GM23338 (cell line): ENCODE results near the gene AACS. TPM values are rescaled to one million over a fixed set of nuclear protein-coding genes. Genes with fewer than 3 reads are reported as not detected.

ENCODE experiments used
- ATAC-seq: fragments of 200-7000 bp; cut with Tn5 transposase; 3 replicates; pipeline ENCODE4 v1.9.1; 2020
- DNase-seq: peaks from one replicate; pipeline ENCODE4 v3.0.0-alpha.2; 2015; ENCODE audit warnings: low spot score
- H2AFZ ChIP-seq: fragments of 200-600 bp; sonication (generic); 2 replicates; pipeline ENCODE4 v1.8.0; 2016; ENCODE audit warnings: antibody characterized with exemption, mild to moderate bottlenecking, moderate library complexity
- H3F3A ChIP-seq: fragments of 200-600 bp; sonication (generic); replicated peaks from 2 replicates; pipeline ENCODE4 v1.8.0; 2017; ENCODE audit warnings: antibody characterized with exemption, mixed run types, low read depth
- H3K27ac ChIP-seq: fragments of 200-600 bp; sonication (generic); 2 replicates; pipeline ENCODE4 v1.6.1; 2016; ENCODE audit warnings: low read depth
- H3K27me3 ChIP-seq: fragments of 200-600 bp; sonication (generic); 2 replicates; pipeline ENCODE4 v1.8.0; 2016; ENCODE audit warnings: mild to moderate bottlenecking, mixed run types, moderate library complexity; ENCODE audit not compliant: insufficient read depth
- H3K36me3 ChIP-seq: fragments of 200-600 bp; sonication (generic); 2 replicates; pipeline ENCODE4 v1.8.0; 2016; ENCODE audit warnings: mild to moderate bottlenecking; ENCODE audit not compliant: insufficient read depth
- H3K4me1 ChIP-seq: fragments of 200-600 bp; sonication (generic); 2 replicates; pipeline ENCODE4 v1.8.0; 2016; ENCODE audit warnings: mild to moderate bottlenecking, moderate library complexity; ENCODE audit not compliant: insufficient read depth
- H3K4me2 ChIP-seq: fragments of 200-600 bp; sonication (generic); 2 replicates; pipeline ENCODE4 v1.7.1; 2017; ENCODE audit warnings: mixed run types
- H3K4me3 ChIP-seq: fragments of 200-600 bp; sonication (generic); 2 replicates; pipeline ENCODE4 v1.6.1; 2016; ENCODE audit warnings: mixed run types
- H3K79me2 ChIP-seq: fragments of 200-600 bp; sonication (generic); replicated peaks from 2 replicates; pipeline ENCODE4 v1.8.0; 2017; ENCODE audit warnings: mild to moderate bottlenecking; ENCODE audit not compliant: insufficient read depth
- H3K9me2 ChIP-seq: fragments of 200-600 bp; sonication (generic); 2 replicates; pipeline ENCODE4 v1.8.0; 2017; ENCODE audit not compliant: insufficient read depth
- H4K20me1 ChIP-seq: fragments of 200-600 bp; sonication (generic); replicated peaks from 2 replicates; pipeline ENCODE4 v1.8.0; 2017; ENCODE audit warnings: mild to moderate bottlenecking; ENCODE audit not compliant: insufficient read depth
- H3K27ac Mint-ChIP-seq: 2 replicates; pipeline ENCODE4 v1.8.0; 2020; ENCODE audit warnings: inconsistent platforms, mild to moderate bottlenecking, moderate library complexity, mixed read lengths
- H3K27me3 Mint-ChIP-seq: 3 replicates; pipeline ENCODE4 v1.8.0; 2022; ENCODE audit warnings: low read depth, mild to moderate bottlenecking, moderate library complexity, mixed read lengths, inconsistent platforms; ENCODE audit not compliant: insufficient read depth, poor library complexity
- H3K36me3 Mint-ChIP-seq: 3 replicates; pipeline ENCODE4 v1.8.0; 2021; ENCODE audit warnings: low read depth, mild to moderate bottlenecking, inconsistent platforms, moderate library complexity, mixed read lengths
- H3K4me1 Mint-ChIP-seq: 3 replicates; pipeline ENCODE4 v1.8.0; 2020; ENCODE audit warnings: mild to moderate bottlenecking, inconsistent platforms, mixed read lengths
- H3K4me3 Mint-ChIP-seq: 3 replicates; pipeline ENCODE4 v1.8.0; 2021; ENCODE audit warnings: moderate library complexity, mild to moderate bottlenecking, inconsistent platforms, mixed read lengths
- H3K9me3 Mint-ChIP-seq: 3 replicates; pipeline ENCODE4 v1.8.0; 2020; ENCODE audit warnings: moderate library complexity, mild to moderate bottlenecking, inconsistent platforms, mixed read lengths
- CREB1 ChIP-seq: fragments of 250-450 bp; sonication (Bioruptor Pico); IDR thresholded peaks from 2 replicates; pipeline ENCODE4 v1.5.0; 2020; ENCODE audit warnings: low read depth, mild to moderate bottlenecking, moderate library complexity
- EZH2 ChIP-seq: fragments of 200-600 bp; sonication (generic); IDR thresholded peaks from one replicate; pipeline ENCODE4 v1.8.0; 2017; ENCODE audit warnings: antibody characterized with exemption, mild to moderate bottlenecking, low read depth; ENCODE audit not compliant: unreplicated experiment
- STAT1 ChIP-seq: IDR thresholded peaks from one replicate; pipeline ENCODE4 v1.6.1; 2016; ENCODE audit warnings: antibody characterized with exemption; ENCODE audit not compliant: unreplicated experiment
- ZNF331 ChIP-seq: fragments of 250-450 bp; sonication (Bioruptor Pico); IDR thresholded peaks from 2 replicates; pipeline ENCODE4 v1.5.0; 2020; ENCODE audit warnings: low read depth, mild to moderate bottlenecking, moderate library complexity
- polyA plus RNA-seq: library from polyadenylated mRNA; unstranded; fragments of >200 nt; fragmentation: Nextera tagmentation; extraction: Ambion mirVana; gene quantifications from 2 replicates; pipeline ENCODE4 v1.2.1, GENCODE V29; 2016
- total RNA-seq: library from RNA; depleted of rRNA; stranded (reverse); fragments of >200 nt; shearing (Covaris generic); gene quantifications from 2 replicates; pipeline ENCODE4 v1.2.3, GENCODE V29; 2014
- TF ChIP-seq, protein P1 (sequence below): fragments of 250-450 bp; sonication (Bioruptor Pico); IDR thresholded peaks from 2 replicates; pipeline ENCODE4 v1.5.0; 2020; ENCODE audit warnings: mild to moderate bottlenecking, moderate library complexity
- TF ChIP-seq, protein P2 (sequence below), 2 experiments: fragments of 200-600 bp in 1 of 2; sonication (generic) in 1 of 2; conservative IDR thresholded peaks; 2 replicates each; pipeline versions ENCODE4 v1.5.1 to v1.6.1; 2016 to 2017; ENCODE audit warnings: antibody characterized with exemption in 2 of 2, low read depth in 2 of 2, mild to moderate bottlenecking in 2 of 2, moderate library complexity in 1 of 2

The AACS gene
- total and polyA plus RNA-seq, 2 experiments from 2014 or later, result 31.1 to 64.4 TPM

GRCh38 chr12:125092872-125093680 is 27.8 kb downstream of the AACS start:
- H3K27ac ChIP-seq, result 0 out of 2 replicates have a peak overlapping the region, but pooled peaks have one; percentile 19
- peaks cover 14% of the 10 kb centered on the region; the same call in 1 of the 2 replicates for H3K36me3 ChIP-seq
- no peaks in the 10 kb centered on the region; the same call in 1 of the 3 replicates for H3K9me3 Mint-ChIP-seq
- no peak overlapping the region for H3K4me2 ChIP-seq
- H4K20me1 ChIP-seq, result peaks cover 21% of the 10 kb centered on the region
- H3K4me3 Mint-ChIP-seq, result no peak overlapping the region
- DNase-seq, result peak; percentile 31
- peaks cover 5% of the 10 kb centered on the region; the same call in 1 of the 3 replicates for H3K4me1 Mint-ChIP-seq
- H3K27ac Mint-ChIP-seq, result no peak overlapping the region; the same call in 1 of the 2 replicates
- peaks cover 25% of the 10 kb centered on the region for H3K79me2 ChIP-seq
- TF ChIP-seq, protein P1, sequence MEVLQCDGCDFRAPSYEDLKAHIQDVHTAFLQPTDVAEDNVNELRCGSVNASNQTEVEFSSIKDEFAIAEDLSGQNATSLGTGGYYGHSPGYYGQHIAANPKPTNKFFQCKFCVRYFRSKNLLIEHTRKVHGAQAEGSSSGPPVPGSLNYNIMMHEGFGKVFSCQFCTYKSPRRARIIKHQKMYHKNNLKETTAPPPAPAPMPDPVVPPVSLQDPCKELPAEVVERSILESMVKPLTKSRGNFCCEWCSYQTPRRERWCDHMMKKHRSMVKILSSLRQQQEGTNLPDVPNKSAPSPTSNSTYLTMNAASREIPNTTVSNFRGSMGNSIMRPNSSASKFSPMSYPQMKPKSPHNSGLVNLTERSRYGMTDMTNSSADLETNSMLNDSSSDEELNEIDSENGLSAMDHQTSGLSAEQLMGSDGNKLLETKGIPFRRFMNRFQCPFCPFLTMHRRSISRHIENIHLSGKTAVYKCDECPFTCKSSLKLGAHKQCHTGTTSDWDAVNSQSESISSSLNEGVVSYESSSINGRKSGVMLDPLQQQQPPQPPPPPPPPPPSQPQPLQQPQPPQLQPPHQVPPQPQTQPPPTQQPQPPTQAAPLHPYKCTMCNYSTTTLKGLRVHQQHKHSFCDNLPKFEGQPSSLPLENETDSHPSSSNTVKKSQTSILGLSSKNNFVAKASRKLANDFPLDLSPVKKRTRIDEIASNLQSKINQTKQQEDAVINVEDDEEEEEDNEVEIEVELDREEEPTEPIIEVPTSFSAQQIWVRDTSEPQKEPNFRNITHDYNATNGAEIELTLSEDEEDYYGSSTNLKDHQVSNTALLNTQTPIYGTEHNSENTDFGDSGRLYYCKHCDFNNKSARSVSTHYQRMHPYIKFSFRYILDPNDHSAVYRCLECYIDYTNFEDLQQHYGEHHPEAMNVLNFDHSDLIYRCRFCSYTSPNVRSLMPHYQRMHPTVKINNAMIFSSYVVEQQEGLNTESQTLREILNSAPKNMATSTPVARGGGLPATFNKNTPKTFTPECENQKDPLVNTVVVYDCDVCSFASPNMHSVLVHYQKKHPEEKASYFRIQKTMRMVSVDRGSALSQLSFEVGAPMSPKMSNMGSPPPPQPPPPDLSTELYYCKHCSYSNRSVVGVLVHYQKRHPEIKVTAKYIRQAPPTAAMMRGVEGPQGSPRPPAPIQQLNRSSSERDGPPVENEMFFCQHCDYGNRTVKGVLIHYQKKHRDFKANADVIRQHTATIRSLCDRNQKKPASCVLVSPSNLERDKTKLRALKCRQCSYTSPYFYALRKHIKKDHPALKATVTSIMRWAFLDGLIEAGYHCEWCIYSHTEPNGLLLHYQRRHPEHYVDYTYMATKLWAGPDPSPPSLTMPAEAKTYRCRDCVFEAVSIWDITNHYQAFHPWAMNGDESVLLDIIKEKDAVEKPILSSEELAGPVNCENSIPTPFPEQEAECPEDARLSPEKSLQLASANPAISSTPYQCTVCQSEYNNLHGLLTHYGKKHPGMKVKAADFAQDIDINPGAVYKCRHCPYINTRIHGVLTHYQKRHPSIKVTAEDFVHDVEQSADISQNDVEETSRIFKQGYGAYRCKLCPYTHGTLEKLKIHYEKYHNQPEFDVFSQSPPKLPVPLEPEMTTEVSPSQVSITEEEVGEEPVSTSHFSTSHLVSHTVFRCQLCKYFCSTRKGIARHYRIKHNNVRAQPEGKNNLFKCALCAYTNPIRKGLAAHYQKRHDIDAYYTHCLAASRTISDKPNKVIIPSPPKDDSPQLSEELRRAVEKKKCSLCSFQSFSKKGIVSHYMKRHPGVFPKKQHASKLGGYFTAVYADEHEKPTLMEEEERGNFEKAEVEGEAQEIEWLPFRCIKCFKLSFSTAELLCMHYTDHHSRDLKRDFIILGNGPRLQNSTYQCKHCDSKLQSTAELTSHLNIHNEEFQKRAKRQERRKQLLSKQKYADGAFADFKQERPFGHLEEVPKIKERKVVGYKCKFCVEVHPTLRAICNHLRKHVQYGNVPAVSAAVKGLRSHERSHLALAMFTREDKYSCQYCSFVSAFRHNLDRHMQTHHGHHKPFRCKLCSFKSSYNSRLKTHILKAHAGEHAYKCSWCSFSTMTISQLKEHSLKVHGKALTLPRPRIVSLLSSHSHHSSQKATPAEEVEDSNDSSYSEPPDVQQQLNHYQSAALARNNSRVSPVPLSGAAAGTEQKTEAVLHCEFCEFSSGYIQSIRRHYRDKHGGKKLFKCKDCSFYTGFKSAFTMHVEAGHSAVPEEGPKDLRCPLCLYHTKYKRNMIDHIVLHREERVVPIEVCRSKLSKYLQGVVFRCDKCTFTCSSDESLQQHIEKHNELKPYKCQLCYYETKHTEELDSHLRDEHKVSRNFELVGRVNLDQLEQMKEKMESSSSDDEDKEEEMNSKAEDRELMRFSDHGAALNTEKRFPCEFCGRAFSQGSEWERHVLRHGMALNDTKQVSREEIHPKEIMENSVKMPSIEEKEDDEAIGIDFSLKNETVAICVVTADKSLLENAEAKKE, result no peak
- TF ChIP-seq, protein P2, sequence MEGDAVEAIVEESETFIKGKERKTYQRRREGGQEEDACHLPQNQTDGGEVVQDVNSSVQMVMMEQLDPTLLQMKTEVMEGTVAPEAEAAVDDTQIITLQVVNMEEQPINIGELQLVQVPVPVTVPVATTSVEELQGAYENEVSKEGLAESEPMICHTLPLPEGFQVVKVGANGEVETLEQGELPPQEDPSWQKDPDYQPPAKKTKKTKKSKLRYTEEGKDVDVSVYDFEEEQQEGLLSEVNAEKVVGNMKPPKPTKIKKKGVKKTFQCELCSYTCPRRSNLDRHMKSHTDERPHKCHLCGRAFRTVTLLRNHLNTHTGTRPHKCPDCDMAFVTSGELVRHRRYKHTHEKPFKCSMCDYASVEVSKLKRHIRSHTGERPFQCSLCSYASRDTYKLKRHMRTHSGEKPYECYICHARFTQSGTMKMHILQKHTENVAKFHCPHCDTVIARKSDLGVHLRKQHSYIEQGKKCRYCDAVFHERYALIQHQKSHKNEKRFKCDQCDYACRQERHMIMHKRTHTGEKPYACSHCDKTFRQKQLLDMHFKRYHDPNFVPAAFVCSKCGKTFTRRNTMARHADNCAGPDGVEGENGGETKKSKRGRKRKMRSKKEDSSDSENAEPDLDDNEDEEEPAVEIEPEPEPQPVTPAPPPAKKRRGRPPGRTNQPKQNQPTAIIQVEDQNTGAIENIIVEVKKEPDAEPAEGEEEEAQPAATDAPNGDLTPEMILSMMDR (conservative IDR thresholded peaks at IDR 0.05; ENCODE audit: low read depth in 2 of 2), result peak in 1 of 2 experiments; percentile 46; a peak in 2 of 4 replicates
- no peak for TF ChIP-seq EZH2
- TF ChIP-seq ZNF331 (CRISPR knock-in tag), result no peak
- TF ChIP-seq CREB1 (CRISPR knock-in tag), result no peak
- no peak for TF ChIP-seq STAT1
- ATAC-seq, result peak; percentile 54
- no peak overlapping the region for H2AFZ ChIP-seq
- no peaks in the 10 kb centered on the region for H3F3A ChIP-seq
- H3K9me2 ChIP-seq, result peaks cover 6% of the 10 kb centered on the region; the same call in 1 of the 2 replicates
- peaks cover 12% of the 10 kb centered on the region for H3K27me3 Mint-ChIP-seq
- no peaks in the 10 kb centered on the region for H3K27me3 ChIP-seq
- H3K36me3 Mint-ChIP-seq, result peaks cover 9% of the 10 kb centered on the region
- H3K4me3 ChIP-seq, result no peak overlapping the region
- no peaks in the 10 kb centered on the region for H3K4me1 ChIP-seq
